RCC 7860 (cell line): Measurements from ENCODE around the gene MEAF6.

Experiments used
- DNase-seq: peaks from one replicate; pipeline ENCODE4 v3.0.0-alpha.2; 2015; ENCODE audit warnings: low spot score
- FAIRE-seq: peaks from 2 replicates; lab custom pipeline; 2012; peaks lifted over from hg19 to GRCh38; lab: Jason Lieb, UNC

Gene MEAF6

DNA sequence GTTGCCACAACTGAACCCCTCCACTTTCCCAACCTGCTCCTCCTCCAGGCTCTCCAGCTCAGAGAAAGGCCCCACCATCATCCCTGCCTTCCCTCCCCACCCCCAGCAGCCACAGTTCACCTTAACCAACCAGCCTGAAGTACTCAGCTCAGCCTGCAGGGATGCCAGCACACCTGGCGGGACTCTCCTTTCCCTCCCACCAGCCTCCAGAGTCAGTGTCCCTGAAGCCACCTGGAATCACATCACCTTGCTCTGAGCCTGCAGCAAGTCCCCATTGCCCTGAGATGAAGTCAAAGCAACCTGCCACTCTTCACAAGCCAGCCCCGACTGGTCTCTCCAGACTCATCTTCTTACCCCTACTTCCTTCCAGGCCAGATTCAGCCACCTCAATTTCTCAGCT lies 66.4 kb downstream of the MEAF6 start:
- no peak for FAIRE-seq
- no peak for DNase-seq

GRCh38 chr1:37446874-37447273 lies 67.7 kb downstream of the MEAF6 start:
- no peak for DNase-seq
- FAIRE-seq, result no peak

- no peak for FAIRE-seq
- DNase-seq, result no peak
Observed at GRCh38 chr1:37442644-37443043, 71.9 kb downstream of the MEAF6 start.
